H1 (cell line): ENCODE results near the gene SLX4IP. TPM values are rescaled to one million over a fixed set of nuclear protein-coding genes. Genes with fewer than 3 reads are reported as not detected.
A peak's percentile ranks its signal among the peaks of the same experiment; 100 is the strongest.

Source experiments
- CTCF ChIA-PET: fragments of 300-600 bp; sonication (Branson Sonifier 250); formaldehyde crosslinking; loops from one replicate; lab custom pipeline; 2021; ENCODE audit not compliant: partially characterized antibody; lab: Charles Lee
- POLR2A ChIA-PET: fragments of 300-600 bp; sonication (Branson Sonifier 250); formaldehyde crosslinking; loops from one replicate; lab custom pipeline; 2021; ENCODE audit warnings: inconsistent platforms; ENCODE audit not compliant: partially characterized antibody; lab: Charles Lee
- DNase-seq, 2 experiments: peaks; one replicate each; pipeline versions ENCODE4 v3.0.0 to v3.0.0-alpha.2; 2010 to 2022; ENCODE audit warnings: low spot score in 2 of 2, low read depth in 1 of 2, mixed read lengths in 1 of 2
- FAIRE-seq: peaks from 2 replicates; lab custom pipeline; 2011; peaks lifted over from hg19 to GRCh38; lab: Jason Lieb, UNC
- H2AFZ ChIP-seq: 2 replicates; pipeline ENCODE4 v1.8.1; 2012; ENCODE audit warnings: low read length, inconsistent platforms
- H2AK5ac ChIP-seq: 2 replicates; pipeline ENCODE4 v1.6.1; 2013; ENCODE audit warnings: low read depth, low read length
- H2BK120ac ChIP-seq: replicated peaks from 2 replicates; pipeline ENCODE3; 2013; ENCODE audit warnings: low read depth, low read length, inconsistent platforms
- H2BK12ac ChIP-seq: 2 replicates; pipeline ENCODE4 v1.6.1; 2013; ENCODE audit warnings: low read depth, low read length
- H2BK15ac ChIP-seq: 2 replicates; pipeline ENCODE4 v1.6.1; 2013; ENCODE audit warnings: low read length
- H2BK20ac ChIP-seq: 2 replicates; pipeline ENCODE4 v1.6.1; 2013; ENCODE audit warnings: low read length
- H2BK5ac ChIP-seq: 2 replicates; pipeline ENCODE4 v1.6.1; 2013; ENCODE audit warnings: low read depth, low read length
- H3K14ac ChIP-seq: 2 replicates; pipeline ENCODE4 v1.6.1; 2013; ENCODE audit warnings: inconsistent platforms; ENCODE audit not compliant: insufficient read length
- H3K18ac ChIP-seq: 2 replicates; pipeline ENCODE4 v1.6.1; 2013; ENCODE audit warnings: low read length; ENCODE audit errors: extremely low read depth
- H3K23ac ChIP-seq: 2 replicates; pipeline ENCODE4 v1.6.1; 2013; ENCODE audit warnings: inconsistent platforms; ENCODE audit not compliant: insufficient read length
- H3K23me2 ChIP-seq: 2 replicates; pipeline ENCODE4 v1.6.1; 2013; ENCODE audit warnings: low read depth, low read length
- H3K27ac ChIP-seq: 2 replicates; pipeline ENCODE4 v1.6.1; 2011; ENCODE audit warnings: low read depth, low read length, inconsistent platforms
- H3K27me3 ChIP-seq, 4 experiments: replicated peaks in 1 of 4; 1 replicate in 1 of 4; 2 replicates in 3 of 4; pipeline versions ENCODE4 v1.6.1 to v1.8.1; 2011 to 2013; ENCODE audit warnings: low read length in 3 of 4, mild to moderate bottlenecking in 3 of 4, inconsistent platforms in 2 of 4, mixed read lengths in 2 of 4, moderate library complexity in 1 of 4; ENCODE audit not compliant: control insufficient read depth in 3 of 4, insufficient read depth in 3 of 4; ENCODE audit errors: extremely low read depth in 1 of 4
- H3K36me3 ChIP-seq, 4 experiments: 2 replicates each; pipeline versions ENCODE4 v1.6.1 to v1.8.1; 2011 to 2013; ENCODE audit warnings: mild to moderate bottlenecking in 4 of 4, low read length in 3 of 4, moderate library complexity in 2 of 4, control low read depth in 1 of 4, inconsistent platforms in 1 of 4; ENCODE audit not compliant: insufficient read depth in 4 of 4, control insufficient read depth in 2 of 4
- H3K4ac ChIP-seq: replicated peaks from 2 replicates; pipeline ENCODE3; 2013; ENCODE audit warnings: low read length, low read depth, mixed read lengths, inconsistent platforms; ENCODE audit not compliant: insufficient read length
- H3K4me1 ChIP-seq, 4 experiments: replicated peaks in 1 of 4; 1 replicate in 1 of 4; 2 replicates in 3 of 4; pipeline versions ENCODE4 v1.6.1 to v1.8.1; 2011 to 2013; ENCODE audit warnings: low read length in 3 of 4, inconsistent platforms in 2 of 4, mixed read lengths in 1 of 4; ENCODE audit not compliant: insufficient read depth in 4 of 4, control insufficient read depth in 3 of 4
- H3K4me2 ChIP-seq, 2 experiments: 2 replicates each; pipeline versions ENCODE4 v1.6.1 to v1.8.1; 2011 to 2013; ENCODE audit warnings: low read depth in 2 of 2, low read length in 2 of 2, control low read depth in 1 of 2, inconsistent platforms in 1 of 2, mild to moderate bottlenecking in 1 of 2; ENCODE audit not compliant: insufficient read depth in 1 of 2
- H3K4me3 ChIP-seq, 4 experiments: fragments of 200-600, 300-600 bp in 1 of 4; sonication (generic), shearing (Covaris generic), sonication (Bioruptor Twin) in 1 of 4; 2 replicates each; pipeline versions ENCODE4 v1.5.1 to v1.8.1; 2011 to 2016; ENCODE audit warnings: low read length in 4 of 4, low read depth in 3 of 4, control low read depth in 2 of 4, inconsistent platforms in 2 of 4, mild to moderate bottlenecking in 2 of 4, mixed read lengths in 1 of 4, moderate library complexity in 1 of 4; ENCODE audit not compliant: insufficient read depth in 2 of 4; ENCODE audit errors: extremely low read depth in 1 of 4
- H3K56ac ChIP-seq: replicated peaks from 2 replicates; pipeline ENCODE3; 2013; ENCODE audit warnings: low read depth, mild to moderate bottlenecking, mixed read lengths, low read length, inconsistent platforms; ENCODE audit not compliant: insufficient read length
- H3K79me1 ChIP-seq: 2 replicates; pipeline ENCODE4 v1.6.1; 2013; ENCODE audit warnings: low read depth, low read length, control low read depth
- H3K79me2 ChIP-seq, 2 experiments: 2 replicates each; pipeline versions ENCODE4 v1.6.1 to v1.8.1; 2012 to 2013; ENCODE audit warnings: low read length in 2 of 2, mild to moderate bottlenecking in 2 of 2, inconsistent platforms in 1 of 2; ENCODE audit not compliant: insufficient read depth in 2 of 2, control insufficient read depth in 1 of 2
- H3K9ac ChIP-seq, 4 experiments: replicated peaks in 1 of 4; 1 replicate in 1 of 4; 2 replicates in 3 of 4; pipeline versions ENCODE4 v1.6.1 to v1.8.1; 2011 to 2013; ENCODE audit warnings: low read depth in 3 of 4, low read length in 3 of 4, control low read depth in 2 of 4, mild to moderate bottlenecking in 2 of 4, moderate library complexity in 2 of 4, inconsistent platforms in 1 of 4; ENCODE audit errors: extremely low read depth in 1 of 4
- H3K9me3 ChIP-seq, 2 experiments: 2 replicates each; pipeline versions ENCODE4 v1.6.1 to v1.8.1; 2012 to 2013; ENCODE audit warnings: mild to moderate bottlenecking in 2 of 2, moderate library complexity in 2 of 2, control low read depth in 1 of 2, inconsistent platforms in 1 of 2, low read depth in 1 of 2, low read length in 1 of 2, mixed read lengths in 1 of 2; ENCODE audit not compliant: insufficient read depth in 2 of 2
- H4K20me1 ChIP-seq, 2 experiments: replicated peaks in 1 of 2; 2 replicates each; pipeline versions ENCODE3 to v1.8.1; 2011 to 2013; ENCODE audit warnings: inconsistent platforms in 2 of 2, low read length in 2 of 2, mild to moderate bottlenecking in 1 of 2; ENCODE audit not compliant: insufficient read depth in 2 of 2, control insufficient read depth in 1 of 2
- H4K5ac ChIP-seq: 2 replicates; pipeline ENCODE4 v1.6.1; 2013; ENCODE audit warnings: low read length, low read depth, mixed read lengths, inconsistent platforms; ENCODE audit not compliant: insufficient read length
- H4K8ac ChIP-seq: 2 replicates; pipeline ENCODE4 v1.8.0; 2013; ENCODE audit warnings: mild to moderate bottlenecking, moderate library complexity, low read length, inconsistent platforms; ENCODE audit not compliant: insufficient read depth; ENCODE audit errors: extremely low read depth
- H4K91ac ChIP-seq: replicated peaks from 2 replicates; pipeline ENCODE3; 2013; ENCODE audit warnings: low read length, mixed read lengths, inconsistent platforms; ENCODE audit not compliant: insufficient read length
- CEBPB ChIP-seq: IDR thresholded peaks from 2 replicates; pipeline ENCODE4 v1.6.1; 2012; ENCODE audit warnings: low read depth, low read length
- CHD2 ChIP-seq: IDR thresholded peaks from 2 replicates; pipeline ENCODE4 v1.6.1; 2012; ENCODE audit warnings: low read length, improper control_type of control experiment
- CTBP2 ChIP-seq: IDR thresholded peaks from 2 replicates; pipeline ENCODE4 v1.7.0; 2011; ENCODE audit warnings: borderline replicate concordance, mild to moderate bottlenecking, moderate library complexity, mixed read lengths, low read length; ENCODE audit not compliant: insufficient read depth, insufficient read length
- EP300 ChIP-seq, 2 experiments: IDR thresholded peaks; 1 replicate in 1 of 2; 2 replicates in 1 of 2; pipeline ENCODE4 v1.6.1; 2011 to 2012; ENCODE audit warnings: low read depth in 2 of 2, low read length in 2 of 2, mild to moderate bottlenecking in 2 of 2, borderline replicate concordance in 1 of 2, inconsistent platforms in 1 of 2, moderate library complexity in 1 of 2
- GABPA ChIP-seq: IDR thresholded peaks from 2 replicates; pipeline ENCODE4 v1.6.1; 2011; ENCODE audit warnings: mild to moderate bottlenecking, low read length, moderate library complexity, borderline replicate concordance; ENCODE audit not compliant: insufficient read depth
- KDM1A ChIP-seq: fragments of 200-600, 300-600 bp; sonication (generic); IDR thresholded peaks from 2 replicates; pipeline ENCODE4 v1.7.1; 2016; ENCODE audit warnings: mild to moderate bottlenecking, low read length, borderline replicate concordance
- KDM4A ChIP-seq: IDR thresholded peaks from one replicate; pipeline ENCODE4 v1.7.1; 2012; ENCODE audit warnings: low read depth, mild to moderate bottlenecking, moderate library complexity, low read length, inconsistent platforms; ENCODE audit not compliant: severe bottlenecking
- MAFK ChIP-seq: IDR thresholded peaks from 2 replicates; pipeline ENCODE4 v1.6.1; 2012; ENCODE audit warnings: low read depth, mild to moderate bottlenecking, improper control_type of control experiment, low read length
- SAP30 ChIP-seq: fragments of 300-600 bp; sonication (generic); IDR thresholded peaks from 2 replicates; pipeline ENCODE4 v1.7.1; 2012; ENCODE audit warnings: low read length, moderate library complexity, mild to moderate bottlenecking, inconsistent platforms; ENCODE audit not compliant: insufficient read depth, insufficient replicate concordance
- SP2 ChIP-seq: IDR thresholded peaks from 2 replicates; pipeline ENCODE4 v1.6.1; 2012; ENCODE audit warnings: mild to moderate bottlenecking, low read length, inconsistent platforms
- SRF ChIP-seq: IDR thresholded peaks from 2 replicates; pipeline ENCODE4 v1.6.1; 2011; ENCODE audit warnings: mild to moderate bottlenecking, low read depth, low read length, moderate library complexity
- TAF7 ChIP-seq: optimal IDR thresholded peaks from 2 replicates; pipeline ENCODE3; 2011; ENCODE audit warnings: low read depth, mild to moderate bottlenecking, inconsistent platforms, low read length, moderate library complexity, borderline replicate concordance
- TEAD4 ChIP-seq: IDR thresholded peaks from 2 replicates; pipeline ENCODE4 v1.6.1; 2012; ENCODE audit warnings: low read depth, low read length, inconsistent platforms, mixed read lengths
- WGBS, 2 experiments: shearing (Covaris generic) in 1 of 2; methylation state at CpG; one replicate each; pipeline versions ENCODE4 v1.1.6 to v1.1.7; 2013 to 2015; ENCODE audit warnings: low lambda C conversion rate in 2 of 2, mixed read lengths in 2 of 2, inconsistent platforms in 1 of 2, low coverage in 1 of 2, missing lambda C conversion rate in 1 of 2; ENCODE audit not compliant: insufficient replicate concordance in 2 of 2, insufficient coverage in 1 of 2, insufficient read length in 1 of 2; ENCODE audit errors: extremely low coverage in 1 of 2, missing lambda C conversion rate in 1 of 2; 5-methylcytosine and 5-hydroxymethylcytosine counted together
- polyA plus RNA-seq, 7 experiments: library from polyadenylated mRNA; depleted of rRNA in 3 of 7; stranded (reverse) in 5 of 7; unstranded in 2 of 7; fragments of >200 nt in 5 of 7; fragments of 200-250 nt in 2 of 7; gene quantifications; 1 replicate in 5 of 7; 2 replicates in 1 of 7; 4 replicates in 1 of 7; pipeline versions ENCODE4 v1.2.1 to v1.2.3, GENCODE V29; 2011 to 2013; ENCODE audit warnings: missing spikeins in 2 of 7, mixed read lengths in 2 of 7
- total RNA-seq: library from RNA; stranded (reverse); fragmentation: NEBNext Ultra II Directional; extraction: Animal tissue kit (Norgen Biotek cat#: 25700); gene quantifications from 2 replicates; pipeline ENCODE4 v1.2.1, GENCODE V29; 2021

Gene SLX4IP
- total and polyA plus RNA-seq, 2 of the 8 experiments (the other 6 are each of a cell fraction or from before 2014, with no cell fraction given) = 2.4 to 8.7 TPM

GRCh38 chr20:10637563-10637962 is 202.5 kb downstream of the SLX4IP start:
- Histone ChIP-seq H2BK12ac (no peak overlapping the region), H3K18ac (no peak overlapping the region), H3K79me2 (no peaks in the 10 kb centered on the region), H2AFZ (no peak overlapping the region), H4K91ac (no peak overlapping the region), H3K27me3 (no peaks in the 10 kb centered on the region; a peak in 1 of 7 replicates), H3K4me2 (peak overlapping the region; percentile 48 to 74; a peak in 3 of 4 replicates), H3K23me2 (no peaks in the 10 kb centered on the region; the same call in 1 of the 2 replicates), H4K5ac (no peak overlapping the region), H4K20me1 (peaks cover 1 to 7% of the 10 kb centered on the region in 2 experiments), H2BK15ac (no peak overlapping the region), H2BK5ac (peak overlapping the region; percentile 79; the same call in 1 of the 2 replicates), H3K23ac (no peak overlapping the region), H3K79me1 (peaks cover 3% of the 10 kb centered on the region), H3K9me3 (no peaks in the 10 kb centered on the region), H2BK120ac (no peak overlapping the region), H3K14ac (no peak overlapping the region), H3K4me1 (peaks cover 10 to 28% (median 18%) of the 10 kb centered on the region in 4 experiments), H3K56ac (no peak overlapping the region), H3K4me3 (peak overlapping the region in 1 of 4 experiments; percentile 13; a peak in 1 of 8 replicates), H3K27ac (no peak overlapping the region), H2BK20ac (no peak overlapping the region), H3K4ac (no peak overlapping the region), H2AK5ac (no peak overlapping the region; the same call in 1 of the 2 replicates), H3K36me3 (peaks cover 13 to 44% (median 35%) of the 10 kb centered on the region in 4 experiments), H3K9ac (no peak overlapping the region), H4K8ac (no peak overlapping the region)
- FAIRE-seq (peak; percentile 78), DNase-seq (peak; percentile 66 to 73)
- ChIA-PET CTCF (interaction anchor here (0.8 to 8.4 kb wide), 7 partner anchors 9 to 34 kb away, joined by 3 to 55 read pairs (median 3); no protein-coding TSS in a partner anchor), POLR2A (interaction anchor here (0.8 to 1.6 kb wide), 5 partner anchors 9 to 34 kb away, joined by 3 to 5 read pairs (median 3); no protein-coding TSS in a partner anchor)
- WGBS, 2 experiments = 16% methylated on average over 6 of the region's 6 CpGs; no CpG with 5 or more reads in 1 of the 2 experiments
- TF ChIP-seq MAFK (no peak), EP300 (IDR thresholded peaks at IDR 0.05; ENCODE audit: borderline replicate concordance in 1 of 2, low read depth in 2 of 2, low read length in 2 of 2) (peak in 1 of 2 experiments; percentile 86; a peak in 1 of 3 replicates), CTBP2 (no peak), CEBPB (no peak), SRF (no peak), SAP30 (no peak), TEAD4 (0 out of 2 replicates have a peak, but pooled peaks have one; percentile 25), KDM4A (no peak), CHD2 (peak; percentile 47; the same call in 1 of the 2 replicates), SP2 (no peak), GABPA (no peak), TAF7 (no peak), KDM1A (peak; percentile 52; the same call in 1 of the 2 replicates)
